Activated CD8-positive, alpha-beta T cell treated with anti-CD3 and anti-CD28 coated beads, Interleukin-2, amount 10 ng/mL, durations not matched to agents 7 days and 5 days (primary cell): ENCODE measurements around the gene OR2H2. TPM values are rescaled to one million over a fixed set of nuclear protein-coding genes. Genes with fewer than 3 reads are reported as not detected.
A peak's percentile ranks its signal among the peaks of the same experiment; 100 is the strongest.

Experiments
- ATAC-seq: fragments of 150-1000 bp; cut with Tn5 transposase; one replicate; pipeline ENCODE4 v1.10.0; 2021; ENCODE audit warnings: moderate library complexity
- CTCF ChIA-PET: fragments of 350-600 bp; sonication (Branson Sonifier 250); formaldehyde crosslinking; loops from one replicate; lab custom pipeline; 2021; ENCODE audit warnings: antibody characterized with exemption; lab: Charles Lee
- POLR2A ChIA-PET: fragments of 350-600 bp; sonication (Branson Sonifier 250); formaldehyde crosslinking; loops from one replicate; lab custom pipeline; 2021; ENCODE audit warnings: antibody characterized with exemption; lab: Charles Lee
- DNase-seq: peaks from one replicate; pipeline ENCODE4 v3.0.0-alpha.2; 2020
- H3K27ac Mint-ChIP-seq: one replicate; pipeline ENCODE4 v1.8.0; 2021; ENCODE audit warnings: mild to moderate bottlenecking, mixed read lengths
- H3K27me3 Mint-ChIP-seq: one replicate; pipeline ENCODE4 v1.8.0; 2021; ENCODE audit warnings: low read depth, mixed read lengths
- H3K36me3 Mint-ChIP-seq: one replicate; pipeline ENCODE4 v1.8.0; 2021; ENCODE audit warnings: low read depth, mixed read lengths
- H3K4me1 Mint-ChIP-seq: one replicate; pipeline ENCODE4 v1.8.0; 2021; ENCODE audit warnings: low read depth, mixed read lengths
- H3K4me3 Mint-ChIP-seq: one replicate; pipeline ENCODE4 v1.8.0; 2021; ENCODE audit warnings: mild to moderate bottlenecking, mixed read lengths
- H3K9me3 Mint-ChIP-seq: one replicate; pipeline ENCODE4 v1.8.0; 2022; ENCODE audit warnings: mixed read lengths; ENCODE audit not compliant: insufficient read depth
- total RNA-seq, 2 experiments: library from RNA; stranded (reverse); gene quantifications; one replicate each; pipeline ENCODE4 v1.2.3, GENCODE V29; 2021

Gene OR2H2
- total RNA-seq, 2 experiments from 2014 or later: not detected

DNA sequence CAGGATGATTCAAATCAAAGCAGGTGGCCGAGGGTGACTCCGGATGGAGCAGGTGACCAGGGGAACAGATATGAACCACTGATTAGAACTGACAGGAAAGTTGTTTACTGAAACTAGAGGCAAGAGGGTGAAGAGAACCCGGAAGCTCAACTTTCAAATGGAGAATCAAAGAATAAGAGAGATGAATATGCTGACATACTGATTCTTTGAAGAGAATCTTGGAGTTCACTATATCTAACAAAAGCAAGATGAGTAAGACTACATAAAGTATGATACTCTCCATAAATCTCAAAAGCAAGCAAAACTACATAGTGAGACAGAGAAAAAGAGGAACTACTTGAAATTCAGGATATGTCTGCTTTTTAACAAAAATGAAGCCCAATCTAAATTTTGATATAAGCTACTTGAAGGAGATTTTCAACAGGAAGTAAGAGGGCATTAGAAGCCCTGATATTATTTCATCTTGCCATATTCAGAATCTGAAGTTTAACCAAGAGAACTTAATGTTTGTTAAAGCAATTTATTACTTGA is 21.4 kb upstream of the OR2H2 start:
- peaks cover 44% of the 10 kb centered on the region for H3K27me3 Mint-ChIP-seq
- ChIA-PET POLR2A (interaction anchor here (0.6 kb wide), 1 partner anchor 698 kb away, joined by 3 read pairs; no protein-coding TSS in a partner anchor), CTCF (no interaction called here)
- peaks cover 4% of the 10 kb centered on the region for H3K4me1 Mint-ChIP-seq
- DNase-seq: no peak
- no peak for ATAC-seq
- no peak overlapping the region for H3K27ac Mint-ChIP-seq
- H3K36me3 Mint-ChIP-seq: no peaks in the 10 kb centered on the region
- no peaks in the 10 kb centered on the region for H3K9me3 Mint-ChIP-seq
- no peak overlapping the region for H3K4me3 Mint-ChIP-seq

DNA sequence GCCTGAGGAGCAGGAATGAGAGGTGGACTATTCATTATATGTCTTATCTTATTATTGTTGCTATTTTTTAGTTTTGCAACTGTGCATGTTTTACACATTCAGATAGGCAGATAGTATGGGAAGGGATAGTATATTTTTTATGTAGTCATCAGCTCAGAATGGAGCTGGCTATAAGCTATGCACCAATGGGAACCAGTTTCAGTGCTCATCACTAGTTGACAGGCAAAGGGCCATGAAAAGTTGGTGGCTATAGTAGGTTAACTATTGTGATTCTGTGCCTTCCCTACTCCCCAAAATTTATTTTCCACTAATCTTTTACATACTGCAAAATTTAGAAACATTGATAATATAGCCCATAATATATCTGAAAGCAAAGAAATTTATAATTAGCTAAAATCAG is 20.0 kb upstream of the OR2H2 start:
- ChIA-PET CTCF (no interaction called here), POLR2A (no interaction called here)
- Mint-ChIP-seq H3K36me3 (no peaks in the 10 kb centered on the region), H3K4me3 (no peak overlapping the region), H3K27ac (no peak overlapping the region), H3K27me3 (peaks cover 38% of the 10 kb centered on the region), H3K4me1 (peaks cover 4% of the 10 kb centered on the region), H3K9me3 (no peaks in the 10 kb centered on the region)
- no peak for DNase-seq
- ATAC-seq: no peak

DNA sequence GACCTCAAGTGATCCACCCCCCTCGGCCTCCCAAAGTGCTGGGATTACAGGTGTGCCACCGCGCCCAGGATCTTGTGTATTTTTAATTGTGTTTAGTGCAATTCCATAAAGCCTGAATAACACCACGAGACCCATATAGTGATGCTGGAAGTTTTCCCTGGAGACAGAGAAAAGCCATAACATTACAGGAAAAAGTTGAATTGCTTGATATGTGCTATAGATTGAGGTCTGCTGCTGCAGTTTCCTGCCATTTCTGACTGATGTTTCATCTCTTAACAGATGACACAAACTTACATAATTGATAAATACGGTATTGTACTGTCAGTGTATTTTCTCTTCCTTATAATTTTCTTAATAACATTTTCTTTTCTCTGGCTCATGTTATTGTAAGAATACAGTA is 18.1 kb upstream of the OR2H2 start:
- H3K36me3 Mint-ChIP-seq: no peaks in the 10 kb centered on the region
- no peak overlapping the region for H3K4me3 Mint-ChIP-seq
- H3K4me1 Mint-ChIP-seq: peaks cover 4% of the 10 kb centered on the region
- CTCF ChIA-PET: no interaction called here
- ATAC-seq: no peak
- POLR2A ChIA-PET: no interaction called here
- DNase-seq: no peak
- peaks cover 28% of the 10 kb centered on the region for H3K27me3 Mint-ChIP-seq
- no peaks in the 10 kb centered on the region for H3K9me3 Mint-ChIP-seq
- no peak overlapping the region for H3K27ac Mint-ChIP-seq

DNA sequence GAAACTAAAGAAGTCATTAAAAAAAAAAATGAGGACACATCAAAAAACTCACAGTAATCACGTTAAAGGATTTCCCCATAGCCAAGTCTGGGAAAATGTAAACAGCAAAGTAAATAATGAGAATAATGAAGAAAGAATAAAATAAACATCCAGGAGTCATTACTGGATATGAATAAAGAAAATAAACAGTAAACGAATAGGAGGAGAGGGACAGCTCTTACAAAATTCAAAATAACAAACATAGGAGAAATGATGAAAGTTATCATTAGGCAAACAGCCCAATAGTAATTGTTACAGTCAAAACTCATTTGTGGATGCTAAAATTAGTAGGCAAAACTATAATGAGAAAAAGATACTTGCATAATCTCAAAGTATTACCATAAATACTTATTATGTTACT is 17.4 kb upstream of the OR2H2 start:
- Mint-ChIP-seq H3K4me1 (peaks cover 4% of the 10 kb centered on the region), H3K4me3 (no peak overlapping the region), H3K36me3 (no peaks in the 10 kb centered on the region), H3K27me3 (peaks cover 31% of the 10 kb centered on the region), H3K9me3 (no peaks in the 10 kb centered on the region), H3K27ac (no peak overlapping the region)
- CTCF ChIA-PET: no interaction called here
- DNase-seq (no peak), ATAC-seq (no peak)
- POLR2A ChIA-PET: no interaction called here

DNA sequence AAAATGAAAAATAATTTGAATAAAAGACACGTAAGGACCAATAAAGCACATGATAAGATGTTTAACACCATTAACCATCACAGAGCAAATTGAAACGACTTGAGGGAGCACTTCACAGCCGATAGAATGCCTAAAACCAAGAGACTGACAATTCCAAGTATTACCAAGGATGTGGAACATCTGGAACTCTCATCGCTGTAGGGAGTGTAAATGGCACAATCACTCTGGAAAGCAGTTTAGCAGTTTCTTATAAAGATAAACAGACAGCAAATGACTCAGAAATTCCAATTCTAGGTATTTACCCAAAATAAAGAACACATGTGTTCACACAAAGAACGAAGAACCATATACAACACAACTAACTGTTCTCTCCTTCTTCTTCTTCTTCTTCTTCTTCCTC is 16.9 kb upstream of the OR2H2 start:
- Mint-ChIP-seq H3K4me1 (peaks cover 4% of the 10 kb centered on the region), H3K36me3 (no peaks in the 10 kb centered on the region), H3K27ac (no peak overlapping the region), H3K9me3 (no peaks in the 10 kb centered on the region), H3K27me3 (peaks cover 27% of the 10 kb centered on the region), H3K4me3 (no peak overlapping the region)
- ChIA-PET POLR2A (no interaction called here), CTCF (no interaction called here)
- no peak for DNase-seq
- ATAC-seq: no peak

DNA sequence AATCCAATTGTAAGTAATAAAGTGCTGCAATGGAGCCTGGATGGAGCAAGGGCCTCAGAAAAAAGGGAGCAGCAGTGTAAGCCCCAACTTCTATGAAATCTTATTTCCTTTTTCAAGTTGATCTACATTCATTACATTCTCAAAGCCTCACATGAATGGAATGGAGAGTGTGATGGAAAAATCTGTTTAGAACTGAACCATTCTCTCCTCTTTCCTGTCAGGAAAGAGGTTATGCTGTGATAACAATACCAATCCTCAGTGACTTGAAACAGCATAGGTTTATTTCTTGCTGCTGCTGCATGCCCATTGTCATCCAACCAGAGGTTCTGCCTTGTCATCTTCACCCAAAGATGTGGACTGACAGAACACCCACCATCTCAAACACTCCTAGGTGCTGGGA is 8.9 kb upstream of the OR2H2 start:
- ChIA-PET CTCF (no interaction called here), POLR2A (no interaction called here)
- peaks cover 26% of the 10 kb centered on the region for H3K27me3 Mint-ChIP-seq
- H3K27ac Mint-ChIP-seq: no peak overlapping the region
- H3K4me1 Mint-ChIP-seq: no peaks in the 10 kb centered on the region
- no peak for DNase-seq
- no peak for ATAC-seq
- no peaks in the 10 kb centered on the region for H3K36me3 Mint-ChIP-seq
- H3K9me3 Mint-ChIP-seq: no peaks in the 10 kb centered on the region
- H3K4me3 Mint-ChIP-seq: no peak overlapping the region

DNA sequence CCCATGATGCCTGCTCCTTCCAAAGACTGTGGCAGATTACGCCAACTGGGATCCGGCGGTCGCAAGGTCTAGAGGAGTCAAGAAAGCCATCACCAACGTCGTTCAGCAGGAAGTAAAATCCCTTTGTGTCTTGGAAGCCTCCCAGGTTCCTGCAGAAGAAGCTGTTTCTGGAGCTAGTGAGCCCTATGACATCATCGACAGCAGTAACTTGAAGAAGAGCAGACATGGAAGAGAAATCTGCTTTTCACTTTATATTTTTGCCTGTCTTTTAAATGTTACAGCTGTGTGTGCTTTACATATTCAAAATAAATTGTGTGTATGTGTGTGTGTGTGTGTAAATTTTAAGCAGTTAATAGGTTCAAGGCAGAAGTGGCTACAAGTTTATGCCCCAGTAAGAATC is 7.4 kb upstream of the OR2H2 start:
- Mint-ChIP-seq H3K27me3 (peaks cover 23% of the 10 kb centered on the region), H3K4me3 (no peak overlapping the region), H3K36me3 (no peaks in the 10 kb centered on the region), H3K9me3 (no peaks in the 10 kb centered on the region), H3K27ac (no peak overlapping the region), H3K4me1 (no peaks in the 10 kb centered on the region)
- CTCF ChIA-PET: interaction anchor here (0.6 to 2.1 kb wide), 2 partner anchors 12 to 72 kb away, joined by 3 to 8 read pairs; no protein-coding TSS in a partner anchor
- DNase-seq (no peak), ATAC-seq (no peak)
- POLR2A ChIA-PET: no interaction called here

DNA sequence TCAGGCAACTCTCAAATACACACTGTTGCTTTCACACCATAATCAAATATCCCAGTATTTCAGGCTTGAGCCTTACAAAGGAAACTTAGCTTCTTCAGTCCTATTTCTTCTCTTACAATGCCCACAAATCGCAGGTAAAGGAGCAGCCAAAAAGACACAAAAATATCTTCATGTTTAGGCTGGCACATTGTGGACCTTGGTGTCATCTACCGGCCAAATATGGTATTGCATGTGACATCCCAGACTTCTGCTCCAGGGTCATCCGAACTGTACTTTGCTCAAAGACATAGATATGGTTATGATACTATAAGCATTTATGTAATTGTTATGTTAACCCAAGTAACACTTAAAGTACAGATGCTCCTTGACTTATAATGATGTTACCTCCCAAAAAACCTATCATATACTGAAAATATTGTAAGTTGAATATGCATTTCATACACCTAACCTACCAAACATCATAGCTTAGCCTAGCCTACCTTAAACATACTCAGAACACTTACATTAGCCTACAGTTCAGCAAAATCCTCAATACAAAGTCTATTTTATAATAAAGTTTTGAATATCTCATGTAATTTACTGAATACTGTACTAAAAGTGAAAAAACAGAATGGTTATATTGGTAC is 4.6 kb downstream of the OR2H2 start:
- H3K9me3 Mint-ChIP-seq: no peaks in the 10 kb centered on the region
- ATAC-seq (no peak), DNase-seq (peak; percentile 64)
- H3K4me3 Mint-ChIP-seq: no peak overlapping the region
- POLR2A ChIA-PET: no interaction called here
- no peak overlapping the region for H3K27ac Mint-ChIP-seq
- CTCF ChIA-PET: interaction anchor here (0.7 to 2.0 kb wide), 10 partner anchors 11 to 903 kb away, joined by 3 to 8 read pairs (median 3); no protein-coding TSS in a partner anchor
- peaks cover 2% of the 10 kb centered on the region for H3K4me1 Mint-ChIP-seq
- H3K36me3 Mint-ChIP-seq: no peaks in the 10 kb centered on the region
- peaks cover 38% of the 10 kb centered on the region for H3K27me3 Mint-ChIP-seq

DNA sequence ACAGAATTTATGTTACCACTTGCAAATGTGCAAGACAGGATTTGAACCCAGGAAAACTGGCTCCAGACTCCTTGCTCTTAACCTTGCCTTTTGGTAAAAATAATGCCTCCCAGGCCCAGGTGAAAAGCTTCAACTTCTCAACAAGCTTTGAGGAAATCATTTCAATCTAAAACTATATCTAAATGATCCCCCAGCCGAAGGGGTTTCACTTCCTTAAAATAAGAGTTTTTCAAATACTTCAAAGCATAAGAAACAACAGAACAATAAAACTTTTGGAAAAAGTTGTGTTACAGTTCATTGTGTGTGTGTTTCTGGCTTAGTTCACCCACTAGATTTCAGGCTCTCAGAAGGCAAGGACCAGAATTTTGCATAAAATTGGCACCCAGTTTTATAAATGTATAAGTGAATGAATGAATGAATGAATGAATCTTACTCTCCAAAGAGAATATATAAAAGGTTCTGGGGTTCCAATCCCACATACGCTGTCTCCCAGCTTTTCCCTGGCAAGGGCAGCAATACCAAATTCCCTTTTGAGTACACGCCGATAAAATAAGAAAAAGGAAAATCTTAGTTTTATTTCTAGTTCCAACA is 5.4 kb downstream of the OR2H2 start:
- H3K4me1 Mint-ChIP-seq: peaks cover 2% of the 10 kb centered on the region
- ChIA-PET POLR2A (no interaction called here), CTCF (interaction anchor here (0.7 to 2.0 kb wide), 6 partner anchors 12 to 904 kb away, joined by 3 to 8 read pairs (median 4); no protein-coding TSS in a partner anchor)
- no peak overlapping the region for H3K4me3 Mint-ChIP-seq
- H3K36me3 Mint-ChIP-seq: no peaks in the 10 kb centered on the region
- no peak overlapping the region for H3K27ac Mint-ChIP-seq
- ATAC-seq: no peak
- H3K27me3 Mint-ChIP-seq: peaks cover 34% of the 10 kb centered on the region
- H3K9me3 Mint-ChIP-seq: no peaks in the 10 kb centered on the region
- DNase-seq: no peak

DNA sequence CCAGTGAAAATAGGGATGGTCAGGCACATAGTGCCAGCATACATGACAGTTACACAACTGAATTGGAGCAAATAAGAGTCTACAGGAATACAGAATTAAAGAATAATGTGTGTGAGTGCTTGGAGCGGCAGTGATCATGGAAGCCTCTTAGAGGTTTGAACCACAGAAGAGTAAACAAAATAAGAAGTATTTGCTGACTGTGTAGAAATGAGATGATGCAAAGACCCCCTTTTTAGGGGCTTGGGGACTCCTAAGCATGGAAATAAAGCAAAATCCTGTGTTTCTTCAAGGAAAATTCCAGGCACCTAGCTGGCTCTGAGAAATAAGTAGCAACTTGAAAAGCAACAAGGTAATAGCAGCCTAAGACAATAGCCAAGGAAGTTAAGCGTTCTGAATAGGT is 6.8 kb downstream of the OR2H2 start:
- ATAC-seq: no peak
- H3K9me3 Mint-ChIP-seq: no peaks in the 10 kb centered on the region
- ChIA-PET CTCF (no interaction called here), POLR2A (interaction anchor here (0.7 kb wide), 1 partner anchor 131 kb away, joined by 3 read pairs; no protein-coding TSS in a partner anchor)
- H3K27me3 Mint-ChIP-seq: peaks cover 33% of the 10 kb centered on the region
- no peak overlapping the region for H3K27ac Mint-ChIP-seq
- no peak for DNase-seq
- H3K4me1 Mint-ChIP-seq: peaks cover 2% of the 10 kb centered on the region
- no peaks in the 10 kb centered on the region for H3K36me3 Mint-ChIP-seq
- no peak overlapping the region for H3K4me3 Mint-ChIP-seq

DNA sequence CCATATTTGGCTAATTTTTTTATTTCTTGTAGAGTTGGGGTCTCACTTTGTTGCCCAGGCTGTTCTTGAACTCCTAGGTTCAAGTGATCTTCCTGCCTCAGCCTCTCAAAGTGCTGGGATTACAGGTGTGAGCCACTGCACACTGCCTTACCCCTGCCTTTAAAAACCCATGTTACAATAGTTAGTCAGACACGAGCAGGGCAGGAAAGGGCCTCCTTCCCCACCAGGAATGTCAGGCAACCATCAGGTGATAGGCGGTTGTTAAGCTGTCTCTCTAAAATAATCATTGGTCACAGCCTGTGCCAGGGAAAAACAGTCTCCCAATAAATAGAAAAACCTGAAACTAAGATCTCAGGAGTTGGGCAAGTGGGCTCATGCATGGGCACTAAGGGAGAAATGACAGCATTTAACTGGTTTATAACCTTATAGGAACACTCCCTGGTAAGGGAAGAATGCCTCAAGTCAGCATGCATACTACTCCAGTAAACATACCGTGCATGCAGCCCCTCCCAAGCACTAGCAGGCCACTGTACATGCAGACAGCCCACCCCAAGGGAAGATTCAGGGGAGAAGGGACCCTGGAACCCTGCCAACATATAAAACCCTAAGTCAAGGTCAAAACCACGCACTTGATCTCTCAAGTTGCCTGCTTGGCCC is 8.4 kb downstream of the OR2H2 start:
- ChIA-PET POLR2A (no interaction called here), CTCF (no interaction called here)
- no peak for DNase-seq
- Mint-ChIP-seq H3K4me1 (no peaks in the 10 kb centered on the region), H3K9me3 (no peaks in the 10 kb centered on the region), H3K27me3 (peaks cover 24% of the 10 kb centered on the region), H3K27ac (no peak overlapping the region), H3K4me3 (no peak overlapping the region), H3K36me3 (no peaks in the 10 kb centered on the region)
- no peak for ATAC-seq

DNA sequence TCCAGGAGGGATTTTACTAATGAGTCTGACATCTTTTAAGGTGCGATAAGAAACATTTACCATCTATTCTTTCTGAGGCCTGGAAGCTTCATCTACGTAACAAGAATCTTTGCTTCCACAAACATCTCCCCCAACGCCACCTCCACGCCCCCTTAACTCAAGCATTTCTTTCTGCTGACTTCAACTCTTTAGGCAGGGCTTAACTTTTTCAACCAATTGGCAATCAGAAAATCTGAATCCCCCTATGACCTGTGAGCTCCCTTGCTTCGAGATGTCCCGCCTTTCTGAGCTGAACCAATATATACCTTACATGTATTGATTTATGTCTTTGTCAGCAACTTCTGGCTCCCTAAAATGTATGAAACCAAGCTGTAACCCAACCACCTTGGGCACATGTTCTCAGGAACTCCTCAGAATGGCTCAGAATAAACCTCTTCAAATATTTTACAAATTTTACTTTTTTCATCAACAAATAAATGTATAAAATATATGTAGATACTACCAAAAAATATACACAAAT is 11.5 kb downstream of the OR2H2 start:
- no peak for ATAC-seq
- H3K27ac Mint-ChIP-seq: no peak overlapping the region
- CTCF ChIA-PET: no interaction called here
- DNase-seq: no peak
- no peaks in the 10 kb centered on the region for H3K9me3 Mint-ChIP-seq
- POLR2A ChIA-PET: no interaction called here
- peaks cover 22% of the 10 kb centered on the region for H3K27me3 Mint-ChIP-seq
- H3K36me3 Mint-ChIP-seq: no peaks in the 10 kb centered on the region
- no peaks in the 10 kb centered on the region for H3K4me1 Mint-ChIP-seq
- H3K4me3 Mint-ChIP-seq: no peak overlapping the region
